NOMO-1 treated with DMSO at 0.1 percent for 48 hours (cell line): ENCODE measurements around the gene STH.

Experiments
- DNase-seq: peaks from one replicate; lab custom pipeline; 2025; ENCODE audit not compliant: unreplicated experiment; lab: John Stamatoyannopoulos, UW

The STH gene

DNA sequence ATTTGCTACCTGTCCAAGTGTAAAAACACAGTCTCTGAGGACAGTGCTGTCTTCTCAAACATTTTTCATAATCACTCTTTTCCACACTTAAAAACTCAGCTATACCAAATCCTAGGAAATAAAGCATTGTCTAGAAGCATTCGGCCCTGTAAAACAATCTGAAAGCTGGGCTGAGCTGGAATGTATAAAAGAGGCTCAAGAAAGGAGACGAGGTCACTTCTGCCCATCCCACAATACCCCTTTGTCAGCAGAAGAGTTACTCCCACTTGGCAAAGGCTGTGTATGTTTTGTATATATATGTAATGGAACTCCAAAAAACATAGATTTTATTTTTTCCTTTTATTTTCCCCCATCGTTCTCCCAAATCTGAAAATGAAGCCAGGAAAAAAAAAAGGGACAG lies 43.9 kb downstream of the STH start:
- no peak for DNase-seq

DNA sequence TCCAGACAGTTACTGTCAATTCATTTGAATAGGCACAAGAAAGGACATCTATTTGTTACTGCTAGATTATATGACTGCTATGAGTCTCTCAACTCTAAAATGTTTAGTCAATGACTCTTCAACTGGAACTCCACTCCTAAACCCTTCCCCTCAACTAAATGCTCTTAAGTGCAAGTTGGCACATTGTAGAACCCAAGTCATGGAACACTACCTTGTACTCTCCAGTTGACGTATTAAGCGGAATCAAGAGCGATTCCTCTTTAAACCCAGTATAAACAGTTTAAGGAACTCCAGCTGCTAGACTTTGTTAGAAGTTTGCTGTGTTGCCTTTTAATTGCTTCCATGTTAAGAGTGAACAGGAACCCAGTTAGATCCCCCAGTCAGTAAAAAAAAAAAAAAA lies 44.6 kb downstream of the STH start:
- DNase-seq, result no peak

DNA sequence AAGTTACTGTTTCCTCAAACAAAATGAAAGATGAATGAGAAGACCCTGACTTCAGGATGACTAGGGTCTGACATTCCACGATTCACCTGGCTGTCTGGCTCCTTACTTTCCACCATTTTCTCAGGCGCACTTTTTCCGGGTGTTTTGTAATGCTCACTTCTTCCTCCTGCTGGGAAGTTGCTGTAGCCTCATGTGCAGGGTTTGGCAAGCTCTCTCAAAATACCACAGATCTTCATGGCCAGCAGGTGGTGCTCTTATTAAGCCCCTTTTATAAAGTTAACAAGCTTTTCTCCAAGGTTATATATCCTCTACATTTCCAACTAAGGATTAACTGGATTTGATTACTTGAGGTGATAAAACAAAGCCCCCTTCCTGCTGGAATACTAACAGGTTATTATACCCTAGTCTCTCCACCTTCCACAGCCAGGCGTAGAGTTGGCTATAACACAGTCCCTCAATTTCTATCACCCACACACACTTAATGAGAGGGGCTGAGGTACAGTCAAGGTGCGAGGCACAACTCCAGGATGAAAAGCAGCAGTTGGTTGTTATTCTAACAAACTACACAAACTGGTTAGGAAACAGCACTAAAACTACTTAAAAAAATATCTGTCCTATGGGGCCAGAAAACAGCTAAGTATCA lies 45.4 kb downstream of the STH start:
- DNase-seq, result peak; percentile 63

DNA sequence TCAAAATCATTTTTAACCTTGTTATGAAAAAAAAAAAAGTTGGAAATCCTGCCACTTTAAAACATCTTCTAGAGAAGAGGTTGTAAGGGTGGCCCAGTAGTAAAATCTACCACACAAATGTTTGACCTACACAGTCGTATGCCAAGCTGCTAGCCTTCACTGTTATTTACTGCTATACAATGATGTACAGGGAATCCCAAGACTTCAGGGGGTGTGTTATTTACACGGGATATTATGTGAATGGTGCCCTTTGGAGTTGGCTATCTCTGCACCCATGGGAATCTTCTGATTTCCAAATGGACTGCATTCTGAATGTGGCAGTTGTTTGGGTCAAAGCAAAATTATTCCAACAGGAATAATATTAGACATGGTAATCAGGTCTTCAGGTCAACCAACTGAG lies 45.9 kb downstream of the STH start:
- DNase-seq, result no peak

DNA sequence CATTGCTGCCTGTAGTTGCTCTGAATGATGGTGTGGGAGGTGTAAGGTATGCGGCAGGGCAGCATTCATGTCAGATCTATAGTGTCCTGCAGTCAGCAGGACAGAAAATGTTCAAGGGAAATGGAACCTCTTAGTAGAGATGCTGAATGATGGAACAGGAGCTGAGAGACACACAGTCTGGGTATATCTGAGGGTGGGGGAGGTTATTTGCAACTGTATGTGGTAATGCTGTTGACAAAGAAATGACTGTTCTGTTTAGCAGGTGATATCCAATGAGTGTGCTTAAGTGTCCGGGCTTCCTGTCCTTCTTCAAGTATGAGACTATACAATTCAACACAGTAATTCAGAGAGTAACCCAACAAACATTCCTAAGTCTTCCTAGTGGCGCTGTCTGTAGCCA lies 46.6 kb downstream of the STH start:
- DNase-seq, result no peak

DNA sequence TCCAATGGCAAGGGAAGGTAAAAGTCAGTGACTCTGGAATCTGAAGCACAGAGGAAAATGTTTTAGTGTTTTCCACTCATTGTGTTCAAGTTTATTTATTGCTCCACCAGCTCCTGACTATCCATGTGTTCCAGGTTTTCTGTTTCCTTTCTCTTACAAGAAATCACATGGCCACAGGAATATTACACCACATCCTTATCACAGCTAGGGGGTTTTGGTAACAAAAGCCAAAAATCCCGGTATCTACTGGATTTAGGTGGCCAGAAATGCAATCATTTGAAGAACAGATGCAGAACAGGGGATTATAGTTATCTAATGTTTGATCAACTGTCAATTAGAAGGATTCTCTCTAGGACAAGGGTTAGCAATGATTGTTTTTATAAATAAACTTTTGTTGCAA lies 47.9 kb downstream of the STH start:
- no peak for DNase-seq

DNA sequence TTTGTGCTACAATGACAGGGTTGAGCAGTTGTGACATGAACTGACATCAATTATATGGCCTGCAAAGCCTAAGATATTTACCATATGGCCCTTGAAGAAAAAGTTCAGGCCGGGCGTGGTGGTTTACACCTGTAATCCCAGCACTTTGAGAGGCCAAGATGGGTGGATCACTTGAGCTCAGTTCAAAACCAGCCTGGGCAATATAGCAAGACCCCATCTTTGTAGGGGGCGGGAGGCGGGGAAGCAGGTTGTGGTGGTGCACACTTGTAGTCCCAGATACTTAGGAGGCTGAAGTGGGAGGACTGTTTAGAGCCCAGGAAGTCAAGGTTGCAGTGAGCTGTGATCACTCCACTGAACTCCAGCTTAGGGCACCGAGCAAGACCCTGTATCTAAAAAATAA lies 48.3 kb downstream of the STH start:
- no peak for DNase-seq

DNA sequence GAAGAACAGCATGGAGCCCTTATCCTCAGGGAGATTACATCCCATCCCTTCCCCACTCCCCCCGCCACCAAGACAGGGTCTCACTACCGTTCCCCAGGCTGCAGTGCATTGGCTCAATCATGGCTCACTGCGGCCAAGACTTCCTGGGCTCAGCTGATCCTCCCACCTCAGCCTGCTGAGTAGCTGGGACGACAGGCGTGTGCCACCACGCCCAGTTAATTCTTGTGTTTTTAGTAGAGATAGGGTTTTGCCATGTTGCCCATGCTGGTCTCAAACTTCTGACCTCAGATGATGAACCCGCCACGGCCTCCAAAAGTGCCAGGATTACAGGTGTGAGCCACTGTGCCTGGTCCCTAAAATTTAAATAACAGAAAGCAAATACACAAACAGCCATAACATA lies 48.8 kb downstream of the STH start:
- no peak for DNase-seq
